ENCODE data around the gene DNAJC5G. TPM values are rescaled to one million over a fixed set of nuclear protein-coding genes. Genes with fewer than 3 reads are reported as not detected.

Gene DNAJC5G, protein sequence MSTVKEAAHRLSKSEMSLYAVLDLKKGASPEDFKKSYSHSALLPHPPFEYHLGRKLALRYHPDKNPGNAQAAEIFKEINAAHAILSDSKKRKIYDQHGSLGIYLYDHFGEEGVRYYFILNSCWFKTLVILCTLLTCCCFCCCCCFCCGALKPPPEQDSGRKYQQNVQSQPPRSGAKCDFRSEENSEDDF
- not detected for total RNA-seq
- long read RNA-seq, result 0 reads

DNA sequence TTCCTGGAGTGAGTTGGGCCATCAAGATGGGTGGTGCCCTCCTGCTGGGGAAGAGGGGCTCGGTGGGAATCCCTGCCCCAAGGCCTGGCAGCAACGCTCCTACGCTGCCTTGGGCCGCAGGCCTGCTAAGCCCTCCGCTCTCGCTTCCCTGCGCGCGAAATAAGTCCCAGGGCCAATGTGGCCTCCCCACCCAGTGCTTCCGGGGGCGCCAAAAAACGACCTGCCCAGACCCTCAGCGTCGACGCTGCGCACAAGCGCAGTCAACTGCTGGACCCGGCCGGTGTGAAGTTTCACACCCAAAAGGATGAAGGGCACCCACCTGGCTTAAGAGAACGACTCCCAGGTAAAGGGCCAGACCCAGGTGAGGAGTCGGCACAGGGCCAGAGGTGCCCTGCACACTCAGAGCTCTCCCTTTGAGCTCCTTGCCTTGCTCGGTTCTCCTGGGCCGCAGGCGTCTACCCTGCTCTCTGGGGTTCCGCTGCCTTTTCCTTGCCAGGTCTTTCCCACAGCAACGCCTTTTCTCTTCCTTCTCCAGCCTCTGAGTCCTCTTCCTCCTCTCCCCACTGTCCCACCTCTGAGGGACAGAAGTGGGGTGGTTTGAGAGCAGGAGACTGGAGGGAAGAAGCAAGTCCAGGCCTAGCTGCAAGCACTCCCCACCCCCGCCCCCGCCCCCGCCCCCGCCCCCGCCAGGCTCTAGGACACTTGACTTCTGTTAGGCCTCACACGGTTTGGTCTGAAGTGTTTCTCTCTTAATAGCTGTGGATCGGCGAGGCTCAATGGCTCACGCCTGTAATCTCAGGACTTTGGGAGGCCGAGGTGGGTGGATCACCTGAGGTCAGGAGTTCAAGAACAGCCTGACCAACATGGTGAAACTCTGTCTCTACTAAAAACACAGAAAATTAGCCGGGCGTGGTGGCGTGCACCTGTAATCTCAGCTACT is at the start of gene DNAJC5G:
TSS of gene DNAJC5G (plus strand) at position 223 of the 940 bp plus-strand sequence. CDS start 1,296 bp downstream, outside the sequence.
- DNase-seq (ENCODE audit: low spot score), result no peak

DNA sequence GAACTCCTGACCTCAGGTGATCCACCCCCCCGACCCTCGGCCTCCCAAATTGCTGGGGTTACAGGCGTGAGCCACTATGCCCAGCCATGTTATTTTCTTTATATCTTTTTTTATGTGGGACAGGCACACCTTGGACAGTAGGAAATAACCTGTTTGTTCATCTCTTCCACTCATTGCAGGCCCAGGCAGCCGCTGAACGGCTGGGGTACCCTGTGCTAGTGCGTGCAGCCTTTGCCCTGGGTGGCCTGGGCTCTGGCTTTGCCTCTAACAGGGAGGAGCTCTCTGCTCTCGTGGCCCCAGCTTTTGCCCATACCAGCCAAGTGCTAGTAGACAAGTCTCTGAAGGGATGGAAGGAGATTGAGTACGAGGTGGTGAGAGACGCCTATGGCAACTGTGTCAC is 49.7 kb upstream of the DNAJC5G start:
- no peak for DNase-seq (ENCODE audit: low spot score)

DNA sequence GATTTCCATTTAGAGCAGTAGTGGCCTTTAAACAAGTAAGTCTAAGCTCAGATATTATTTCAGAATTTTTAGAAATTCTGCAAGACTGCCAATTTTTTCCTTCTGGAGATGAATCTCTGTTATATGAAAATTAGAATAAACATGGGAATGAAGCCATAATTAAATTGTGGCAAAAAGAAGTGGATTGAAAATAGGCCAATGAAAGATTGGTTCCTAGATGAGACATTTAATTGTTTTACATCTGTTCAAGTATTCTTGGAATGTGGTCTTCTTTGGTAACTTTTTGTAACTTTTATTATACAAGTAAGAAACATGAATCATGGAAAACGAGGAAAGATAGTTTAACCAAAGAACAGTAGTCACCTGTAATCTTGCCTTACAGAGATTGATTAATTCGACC is 47.7 kb upstream of the DNAJC5G start:
- DNase-seq (ENCODE audit: low spot score), result no peak

DNA sequence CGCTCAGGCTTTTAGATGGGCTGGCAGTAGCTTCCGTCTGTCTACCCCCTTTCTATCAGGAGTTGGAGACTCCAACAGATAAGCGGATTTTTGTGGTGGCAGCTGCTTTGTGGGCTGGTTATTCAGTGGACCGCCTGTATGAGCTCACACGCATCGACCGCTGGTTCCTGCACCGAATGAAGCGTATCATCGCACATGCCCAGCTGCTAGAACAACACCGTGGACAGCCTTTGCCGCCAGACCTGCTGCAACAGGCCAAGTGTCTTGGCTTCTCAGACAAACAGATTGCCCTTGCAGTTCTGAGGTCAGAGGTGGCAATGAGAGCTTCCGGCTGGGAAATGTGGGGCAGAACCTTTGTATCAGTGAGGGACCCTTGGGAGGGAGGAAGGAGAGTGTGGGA is 43.3 kb upstream of the DNAJC5G start:
- DNase-seq (ENCODE audit: low spot score), result no peak

DNA sequence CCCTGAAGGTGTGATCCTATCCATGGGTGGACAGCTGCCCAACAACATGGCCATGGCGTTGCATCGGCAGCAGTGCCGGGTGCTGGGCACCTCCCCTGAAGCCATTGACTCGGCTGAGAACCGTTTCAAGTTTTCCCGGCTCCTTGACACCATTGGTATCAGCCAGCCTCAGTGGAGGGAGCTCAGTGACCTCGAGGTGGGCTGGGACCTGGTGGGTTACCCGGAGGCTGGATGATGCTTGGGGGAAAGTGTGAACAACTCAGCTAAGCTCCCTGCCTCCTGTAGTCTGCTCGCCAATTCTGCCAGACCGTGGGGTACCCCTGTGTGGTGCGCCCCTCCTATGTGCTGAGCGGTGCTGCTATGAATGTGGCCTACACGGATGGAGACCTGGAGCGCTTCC is 41.9 kb upstream of the DNAJC5G start:
- DNase-seq (ENCODE audit: low spot score), result no peak

DNA sequence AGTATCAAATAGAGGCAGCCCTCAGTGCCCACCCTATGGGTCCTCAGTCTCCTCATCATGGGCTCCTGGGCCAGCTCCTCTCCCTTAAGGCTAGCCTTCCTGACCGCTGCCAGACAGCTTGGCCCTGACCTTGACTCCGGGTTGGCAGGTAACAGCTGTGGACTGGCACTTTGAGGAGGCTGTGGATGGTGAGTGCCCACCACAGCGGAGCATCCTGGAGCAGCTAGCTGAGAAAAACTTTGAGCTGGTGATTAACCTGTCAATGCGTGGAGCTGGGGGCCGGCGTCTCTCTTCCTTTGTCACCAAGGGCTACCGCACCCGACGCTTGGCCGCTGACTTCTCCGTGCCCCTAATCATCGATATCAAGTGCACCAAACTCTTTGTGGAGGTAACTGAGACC is 39.1 kb upstream of the DNAJC5G start:
- no peak for DNase-seq (ENCODE audit: low spot score)

DNA sequence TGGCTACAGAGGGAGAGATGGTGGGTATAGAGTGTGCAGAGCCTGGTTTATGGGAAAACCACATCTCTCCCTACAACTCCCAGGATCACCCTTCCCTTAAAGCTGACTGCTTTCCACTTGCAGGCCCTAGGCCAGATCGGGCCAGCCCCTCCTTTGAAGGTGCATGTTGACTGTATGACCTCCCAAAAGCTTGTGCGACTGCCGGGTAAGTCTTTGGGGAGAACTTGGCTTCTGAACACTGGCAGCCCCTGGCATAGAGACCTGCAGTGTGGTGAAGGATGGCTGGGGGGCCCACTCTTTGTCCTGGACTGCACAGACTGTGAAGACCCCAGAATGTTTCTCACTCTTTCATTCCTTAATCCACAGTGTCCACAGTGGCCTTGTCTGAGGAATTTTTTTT is 38.6 kb upstream of the DNAJC5G start:
- no peak for DNase-seq (ENCODE audit: low spot score)

DNA sequence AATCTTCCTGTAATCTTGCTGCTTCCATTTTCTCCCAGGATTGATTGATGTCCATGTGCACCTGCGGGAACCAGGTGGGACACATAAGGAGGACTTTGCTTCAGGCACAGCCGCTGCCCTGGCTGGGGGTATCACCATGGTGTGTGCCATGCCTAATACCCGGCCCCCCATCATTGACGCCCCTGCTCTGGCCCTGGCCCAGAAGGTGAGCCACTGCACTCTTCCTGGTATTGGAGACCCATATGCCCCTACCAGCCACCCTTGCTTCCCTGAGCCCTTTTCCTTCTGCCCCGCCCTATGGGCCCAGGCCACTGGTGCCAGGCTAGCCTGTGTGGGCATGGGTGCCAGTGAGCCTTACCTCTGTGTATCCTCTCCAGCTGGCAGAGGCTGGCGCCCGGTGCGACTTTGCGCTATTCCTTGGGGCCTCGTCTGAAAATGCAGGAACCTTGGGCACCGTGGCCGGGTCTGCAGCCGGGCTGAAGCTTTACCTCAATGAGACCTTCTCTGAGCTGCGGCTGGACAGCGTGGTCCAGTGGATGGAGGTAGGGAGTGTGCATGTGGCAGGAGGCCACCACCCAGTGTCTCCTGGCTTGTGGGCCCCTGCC is 37.8 kb upstream of the DNAJC5G start:
- no peak for DNase-seq (ENCODE audit: low spot score)

DNA sequence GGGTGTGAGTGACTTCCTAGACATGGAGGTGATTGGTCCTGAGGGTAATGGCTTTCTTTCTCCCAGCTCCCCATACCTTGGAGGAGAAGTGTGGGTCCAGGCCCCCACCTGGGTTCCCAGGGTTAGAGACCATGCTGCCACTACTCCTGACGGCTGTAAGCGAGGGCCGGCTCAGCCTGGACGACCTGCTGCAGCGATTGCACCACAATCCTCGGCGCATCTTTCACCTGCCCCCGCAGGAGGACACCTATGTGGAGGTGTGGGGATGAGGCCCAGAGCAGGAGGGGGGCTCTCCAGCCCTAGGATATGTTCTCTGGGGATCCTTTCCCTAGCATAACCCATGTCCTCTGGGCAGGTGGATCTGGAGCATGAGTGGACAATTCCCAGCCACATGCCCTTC is 36.3 kb upstream of the DNAJC5G start:
- no peak for DNase-seq (ENCODE audit: low spot score)

DNA sequence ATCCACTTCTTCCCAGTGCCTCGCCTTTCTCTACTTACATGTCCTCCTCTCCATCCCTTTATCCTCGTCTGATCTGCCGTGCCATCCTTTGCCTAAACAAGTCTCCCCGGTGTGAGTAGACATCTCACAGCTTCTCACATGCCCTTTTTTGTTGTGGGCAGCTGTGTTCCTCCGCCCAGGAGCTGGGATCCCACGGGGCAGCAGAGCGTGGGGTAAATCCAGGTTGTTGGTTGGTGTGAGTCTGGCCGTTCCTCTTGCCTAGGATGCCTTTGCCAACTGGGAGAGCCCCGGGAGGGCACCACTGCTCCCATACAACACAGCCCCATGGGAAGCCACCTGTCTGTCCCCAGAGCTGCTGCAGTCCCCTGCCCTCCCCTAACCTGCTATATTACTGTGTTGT is 34.8 kb upstream of the DNAJC5G start:
- no peak for DNase-seq (ENCODE audit: low spot score)

DNA sequence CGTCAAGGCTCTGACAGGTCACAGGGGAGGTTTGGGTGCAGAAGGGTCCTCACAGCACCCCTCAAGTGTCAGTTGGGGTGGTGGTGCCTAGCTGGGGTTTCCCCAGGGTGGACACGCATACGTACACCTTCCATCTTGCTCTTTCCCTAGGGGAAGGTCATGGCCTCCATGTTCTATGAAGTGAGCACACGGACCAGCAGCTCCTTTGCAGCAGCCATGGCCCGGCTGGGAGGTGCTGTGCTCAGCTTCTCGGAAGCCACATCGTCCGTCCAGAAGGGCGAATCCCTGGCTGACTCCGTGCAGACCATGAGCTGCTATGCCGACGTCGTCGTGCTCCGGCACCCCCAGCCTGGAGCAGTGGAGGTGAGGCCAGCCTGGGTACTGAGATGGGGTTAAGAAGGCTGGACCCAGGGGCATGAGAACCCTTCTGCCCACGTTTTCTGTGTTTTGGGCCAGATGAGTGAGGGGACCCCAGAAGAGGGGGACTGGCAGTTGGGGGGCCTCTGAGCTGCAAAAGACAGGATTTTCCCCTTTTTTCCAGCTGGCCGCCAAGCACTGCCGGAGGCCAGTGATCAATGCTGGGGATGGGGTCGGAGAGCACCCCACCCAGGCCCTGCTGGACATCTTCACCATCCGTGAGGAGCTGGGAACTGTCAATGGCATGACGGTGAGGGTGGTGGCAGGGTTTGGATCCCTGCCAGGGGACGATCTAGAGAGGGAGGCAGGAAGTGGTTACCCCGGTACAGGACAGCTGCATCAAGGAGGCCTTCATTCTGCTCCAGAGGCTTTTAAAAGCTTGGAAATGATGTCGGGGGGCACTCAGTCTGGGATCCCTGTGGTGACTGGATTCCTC is 33.2 kb upstream of the DNAJC5G start:
- DNase-seq (ENCODE audit: low spot score), result no peak

DNA sequence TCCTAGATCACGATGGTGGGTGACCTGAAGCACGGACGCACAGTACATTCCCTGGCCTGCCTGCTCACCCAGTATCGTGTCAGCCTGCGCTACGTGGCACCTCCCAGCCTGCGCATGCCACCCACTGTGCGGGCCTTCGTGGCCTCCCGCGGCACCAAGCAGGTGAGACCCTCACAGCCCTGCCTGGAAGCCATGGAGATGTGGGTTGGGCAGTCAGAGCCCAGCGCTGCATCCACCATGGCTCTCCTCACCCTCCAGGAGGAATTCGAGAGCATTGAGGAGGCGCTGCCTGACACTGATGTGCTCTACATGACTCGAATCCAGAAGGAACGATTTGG is 32.6 kb upstream of the DNAJC5G start:
- DNase-seq (ENCODE audit: low spot score), result no peak

DNA sequence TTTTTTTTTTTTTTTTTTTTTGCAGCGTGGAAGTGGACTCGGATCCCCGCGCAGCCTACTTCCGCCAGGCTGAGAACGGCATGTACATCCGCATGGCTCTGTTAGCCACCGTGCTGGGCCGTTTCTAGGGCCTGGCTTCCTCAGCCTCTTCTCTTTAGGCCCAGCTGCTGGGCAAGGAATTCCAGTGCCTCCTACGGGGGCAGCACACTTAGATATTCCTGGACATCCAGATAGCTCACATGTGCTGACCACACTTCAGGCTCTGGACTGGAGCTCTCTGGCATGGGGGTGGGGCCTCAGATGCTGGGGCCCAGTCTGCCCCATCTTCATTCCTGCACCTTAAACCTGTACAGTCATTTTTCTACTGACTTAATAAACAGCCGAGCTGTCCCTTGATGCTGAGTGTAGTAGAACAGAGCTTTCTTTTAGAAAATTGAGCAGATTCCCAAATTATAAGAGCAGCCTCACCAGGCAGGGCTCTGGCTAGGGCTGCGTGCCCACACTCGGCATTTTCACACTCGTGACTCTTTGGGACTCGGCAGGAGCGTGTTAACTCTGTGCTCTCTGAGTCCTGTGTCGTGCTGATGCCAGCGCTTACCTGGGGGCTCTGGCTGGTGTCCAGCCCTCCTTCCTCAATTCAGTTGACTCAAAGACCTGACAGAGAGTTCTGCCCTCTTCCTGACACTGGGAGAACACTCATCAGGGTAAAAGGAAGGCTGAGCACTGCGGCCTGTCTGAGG is 31.7 kb upstream of the DNAJC5G start:
- no peak for DNase-seq (ENCODE audit: low spot score)

DNA sequence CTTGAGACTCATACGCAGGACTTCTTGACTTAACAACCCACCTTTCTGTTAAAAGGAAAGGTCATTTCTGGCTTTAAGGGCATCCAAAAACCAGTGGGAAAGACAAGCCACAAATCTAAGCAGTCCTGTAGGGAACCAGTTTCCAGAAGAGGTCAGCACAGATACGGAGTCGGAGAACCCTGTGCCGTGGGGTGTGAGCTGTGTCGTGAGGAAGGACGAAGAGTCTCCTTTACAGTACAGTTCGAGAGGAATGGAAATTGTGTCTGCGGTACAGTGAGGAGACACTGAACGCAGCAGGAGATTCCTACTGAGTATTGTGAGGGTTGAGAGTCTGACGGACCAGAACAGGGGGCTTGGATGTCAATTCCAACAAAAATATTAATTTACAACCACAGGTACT is 30.1 kb upstream of the DNAJC5G start:
- DNase-seq (ENCODE audit: low spot score), result no peak

DNA sequence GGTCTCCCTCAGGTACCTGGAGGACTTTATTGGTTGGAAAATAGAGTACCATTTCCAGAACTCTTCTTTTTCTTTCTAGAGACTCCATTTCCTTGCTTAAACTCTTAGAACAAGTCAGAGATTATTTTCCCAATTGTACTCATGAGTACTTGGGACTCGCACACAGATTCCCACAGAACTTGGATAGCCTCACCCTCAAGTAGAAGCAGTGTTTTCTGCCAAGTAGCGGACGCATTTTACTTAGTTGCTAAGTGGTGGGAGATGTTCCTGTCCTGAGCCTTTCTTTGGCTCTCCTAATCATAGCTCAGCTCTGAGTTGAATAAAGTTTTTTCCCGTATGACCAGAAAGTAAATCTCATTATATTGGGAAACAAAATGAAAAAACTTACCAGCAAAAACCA is 29.6 kb upstream of the DNAJC5G start:
- no peak for DNase-seq (ENCODE audit: low spot score)

DNA sequence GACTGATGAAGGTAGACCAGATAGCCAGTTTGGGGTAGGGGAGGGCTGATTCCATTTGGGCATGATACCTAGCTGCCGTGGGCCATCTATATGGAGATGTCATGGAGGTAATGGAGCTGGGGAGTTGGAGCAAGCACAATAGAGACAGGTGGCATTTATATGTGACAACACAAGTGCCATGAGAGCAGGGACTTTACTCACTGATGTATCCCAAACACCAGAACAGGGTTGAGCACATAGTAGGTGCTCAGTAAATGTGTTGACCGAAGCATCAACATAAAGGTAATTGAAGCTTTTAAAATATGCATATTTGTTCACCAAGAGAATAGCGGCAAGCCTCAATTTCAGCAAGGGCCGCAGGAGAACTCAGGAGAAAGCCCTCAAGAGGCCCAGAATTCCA is 27.3 kb upstream of the DNAJC5G start:
- no peak for DNase-seq (ENCODE audit: low spot score)

DNA sequence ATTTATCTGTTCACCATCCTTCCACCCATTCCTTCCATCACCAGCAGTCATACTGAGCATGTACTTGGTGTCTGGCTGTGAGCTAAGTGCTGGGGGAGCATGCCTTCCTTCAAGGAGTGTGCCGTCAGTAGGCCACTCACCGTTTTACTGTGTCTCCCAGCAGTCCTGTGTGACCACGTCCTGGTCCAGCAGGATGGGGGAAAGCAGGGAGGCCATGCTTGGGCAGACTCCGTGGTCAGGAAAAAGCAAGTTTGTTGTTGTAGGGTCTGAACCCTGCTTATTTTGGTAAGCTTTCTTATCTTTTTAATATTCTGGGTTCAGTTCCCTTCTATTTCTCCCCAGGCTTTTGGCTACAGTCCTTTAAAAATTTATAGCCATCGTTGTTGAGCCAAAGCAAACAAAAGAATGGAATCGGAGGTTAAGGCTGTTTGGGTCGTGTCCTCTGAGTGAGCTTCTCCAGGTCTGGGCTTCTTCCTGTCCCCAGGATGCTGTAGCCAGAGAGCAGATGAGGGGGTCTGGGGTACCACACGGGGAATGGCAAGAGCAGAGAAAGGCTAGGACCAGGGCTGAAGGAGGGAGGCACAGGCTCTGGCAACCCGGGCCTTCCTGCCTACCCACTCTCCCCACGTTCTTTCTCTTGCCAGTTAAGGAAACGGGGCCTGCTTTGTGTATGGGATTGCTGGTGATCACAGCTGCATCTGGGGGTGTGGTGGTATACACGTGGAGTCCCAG is 25.9 kb upstream of the DNAJC5G start:
- DNase-seq (ENCODE audit: low spot score), result no peak

DNA sequence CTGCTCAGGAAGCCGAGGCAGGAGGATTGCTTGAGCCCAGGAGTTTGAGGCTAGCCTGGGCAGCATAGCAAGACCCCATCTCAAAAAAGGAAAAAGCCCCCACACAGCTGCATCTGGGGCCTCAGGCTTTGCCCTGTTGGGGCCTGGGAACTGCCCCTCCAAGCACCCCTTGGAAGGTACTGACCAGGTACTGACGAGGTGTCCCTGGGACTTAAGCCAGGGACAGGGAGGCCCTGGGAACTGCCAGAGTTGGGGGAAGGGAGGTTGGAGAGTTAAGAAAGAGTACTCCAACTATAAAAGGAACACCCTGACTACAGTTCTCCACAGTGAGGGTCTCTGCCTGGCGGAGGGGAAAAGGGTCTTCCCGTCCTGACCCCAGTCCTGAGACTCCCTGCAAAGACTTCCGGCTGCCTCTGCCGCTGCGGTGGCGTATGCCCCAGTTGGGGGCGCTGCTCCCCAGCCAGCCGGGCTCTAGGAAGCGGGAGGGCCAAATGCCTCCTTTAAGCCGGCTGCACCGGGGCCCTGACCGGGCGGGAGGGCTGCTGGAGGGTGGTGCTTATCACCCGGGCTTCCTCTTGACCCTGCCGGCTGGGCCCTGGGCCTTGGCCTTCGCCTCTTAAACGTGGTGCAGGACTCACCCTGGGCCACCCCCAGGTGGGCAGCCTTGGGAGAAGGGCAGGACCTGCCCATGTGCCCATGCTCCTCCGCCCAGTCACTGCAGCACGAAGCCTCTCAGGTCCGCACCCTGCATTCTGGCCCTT is 25.2 kb upstream of the DNAJC5G start:
- DNase-seq (ENCODE audit: low spot score), result no peak

DNA sequence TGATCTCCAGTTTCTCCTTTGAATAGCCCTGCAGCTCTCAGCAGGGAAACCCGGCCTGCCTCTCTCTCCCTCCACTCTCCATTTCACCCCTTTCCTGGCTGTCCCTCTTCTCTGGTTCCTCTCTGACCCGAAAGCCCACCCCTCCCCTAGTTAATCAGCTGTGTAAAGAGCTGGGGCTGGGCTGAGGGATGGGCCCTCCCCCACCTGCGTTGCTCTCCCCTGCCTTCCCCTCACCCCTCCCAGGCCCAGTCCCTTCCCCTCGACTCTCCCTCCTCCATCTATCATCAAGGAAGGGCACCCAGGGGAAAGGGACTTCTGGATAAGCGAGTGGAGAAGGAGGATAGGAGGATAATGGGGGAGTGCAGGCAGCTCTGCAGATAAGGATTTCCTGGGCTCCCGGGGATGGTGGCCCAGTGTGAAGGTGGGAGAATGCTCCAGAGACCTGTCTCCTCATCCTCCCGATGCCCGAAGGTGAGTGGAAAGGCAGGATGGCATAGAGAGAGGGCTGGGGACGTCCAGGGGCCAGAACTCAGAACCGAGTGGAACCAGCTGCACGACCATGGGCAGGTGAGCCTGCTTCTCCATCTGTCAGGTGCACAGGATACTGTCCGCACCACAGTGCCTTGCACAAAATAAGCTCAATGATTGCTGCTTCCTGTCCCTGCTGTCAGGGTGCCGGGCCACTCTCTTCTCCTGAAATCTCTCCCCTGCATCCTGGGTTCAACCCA is 24.4 kb upstream of the DNAJC5G start:
- DNase-seq (ENCODE audit: low spot score), result no peak
